ENCODE measurements around the gene PRR33. TPM values are rescaled to one million over a fixed set of nuclear protein-coding genes. Genes with fewer than 3 reads are reported as not detected.

Gene PRR33
- total and polyA plus RNA-seq, 9 of the 15 experiments (the other 6 are each of a cell fraction or from before 2014, with no cell fraction given), result not detected

- DNase-seq (ENCODE audit: extremely low read depth in 1 of 4, low spot score in 3 of 4) (no peak), FAIRE-seq (no peak), ATAC-seq (no peak)
- CTCF ChIA-PET (ENCODE audit: low intra/inter-chr PET ratio), result no interaction called here
- Histone ChIP-seq H3K36me3 (ENCODE audit: control insufficient read depth, insufficient read depth, low read length) (no peaks in the 10 kb centered on the region), H3K9me1 (ENCODE audit: control insufficient read depth, insufficient read depth, low read length) (no peaks in the 10 kb centered on the region), H3K27ac (ENCODE audit: extremely low read depth, low read depth, low read length) (no peak overlapping the region), H3K4me3 (no peak overlapping the region), H3K4me1 (replicated peaks in 1 of 2; ENCODE audit: control insufficient read depth in 2 of 2, insufficient read depth in 2 of 2, low read length in 2 of 2) (peaks cover 9 to 55% of the 10 kb centered on the region in 2 experiments; a peak in 4 of 5 replicates), H4K20me1 (replicated peaks; ENCODE audit: control insufficient read depth, insufficient read depth, low read length) (no peaks in the 10 kb centered on the region; the same call in 1 of the 2 replicates), H3K27me3 (ENCODE audit: control insufficient read depth in 2 of 2, insufficient read depth in 2 of 2, low read length in 2 of 2) (peaks cover 8 to 60% of the 10 kb centered on the region in 2 experiments; a peak in 3 of 5 replicates), H3K9me3 (replicated peaks; ENCODE audit: control insufficient read depth, insufficient read depth, low read depth, low read length) (no peaks in the 10 kb centered on the region), H2AFZ (ENCODE audit: low read depth, low read length) (no peak overlapping the region), H3K4me2 (ENCODE audit: insufficient read depth, low read length) (no peak overlapping the region), H3K79me2 (ENCODE audit: control insufficient read depth, insufficient read depth, low read length) (no peaks in the 10 kb centered on the region), H3K9ac (ENCODE audit: insufficient read depth in 1 of 2, low read depth in 2 of 2, low read length in 2 of 2) (no peak overlapping the region)
- intact Hi-C loops (cut with micrococcal nuclease) (no loop called here), in situ Hi-C loops (cut with MboI) (no loop called here)
- WGBS (ENCODE audit: insufficient coverage, low coverage, missing lambda C conversion rate), result 12% methylated on average over 9 of the region's 9 CpGs
- TF ChIP-seq MBD2 (IDR thresholded peaks at IDR 0.05; ENCODE audit: borderline replicate concordance, low read depth) (no peak), ZFP36 (IDR thresholded peaks at IDR 0.05; ENCODE audit: low read depth, low read length, partially characterized antibody) (peak; percentile 95)
- POLR2A ChIA-PET, result interaction anchor here (1.2 kb wide), 1 partner anchor 153 kb away, joined by 3 read pairs; no protein-coding TSS in a partner anchor
- no TSS peak for BruUV-seq (replicated peaks)
Observed at GRCh38 chr11:1846453-1846932, 45.2 kb downstream of the PRR33 start.

- peaks cover 6 to 62% of the 10 kb centered on the region in 2 experiments; a peak in 3 of 5 replicates for H3K27me3 ChIP-seq (ENCODE audit: control insufficient read depth in 2 of 2, insufficient read depth in 2 of 2, low read length in 2 of 2)
- H3K27ac ChIP-seq (ENCODE audit: extremely low read depth, low read depth, low read length), result no peak overlapping the region
- no peak for ATAC-seq
- H3K79me2 ChIP-seq (ENCODE audit: control insufficient read depth, insufficient read depth, low read length), result no peaks in the 10 kb centered on the region
- 23% methylated on average over 19 of the region's 21 CpGs for WGBS (ENCODE audit: insufficient coverage, low coverage, missing lambda C conversion rate)
- H3K4me1 ChIP-seq (replicated peaks in 1 of 2; ENCODE audit: control insufficient read depth in 2 of 2, insufficient read depth in 2 of 2, low read length in 2 of 2), result peaks cover 9 to 57% of the 10 kb centered on the region in 2 experiments; a peak in 4 of 5 replicates
- no peaks in the 10 kb centered on the region for H3K9me3 ChIP-seq (replicated peaks; ENCODE audit: control insufficient read depth, insufficient read depth, low read depth, low read length)
- intact Hi-C loops (cut with micrococcal nuclease), result no loop called here
- H3K4me2 ChIP-seq (ENCODE audit: insufficient read depth, low read length), result no peak overlapping the region
- H3K4me3 ChIP-seq, result no peak overlapping the region
- BruUV-seq (replicated peaks), result no TSS peak
- no peaks in the 10 kb centered on the region; the same call in 1 of the 2 replicates for H4K20me1 ChIP-seq (replicated peaks; ENCODE audit: control insufficient read depth, insufficient read depth, low read length)
- TF ChIP-seq LARP7 (IDR thresholded peaks at IDR 0.05) (no peak), ZNF431 (CRISPR knock-in tag; IDR thresholded peaks at IDR 0.05) (no peak), PHB (CRISPR knock-in tag; IDR thresholded peaks at IDR 0.05) (no peak), THAP7 (CRISPR knock-in tag; IDR thresholded peaks at IDR 0.05) (no peak)
- TF ChIP-seq, protein P1, sequence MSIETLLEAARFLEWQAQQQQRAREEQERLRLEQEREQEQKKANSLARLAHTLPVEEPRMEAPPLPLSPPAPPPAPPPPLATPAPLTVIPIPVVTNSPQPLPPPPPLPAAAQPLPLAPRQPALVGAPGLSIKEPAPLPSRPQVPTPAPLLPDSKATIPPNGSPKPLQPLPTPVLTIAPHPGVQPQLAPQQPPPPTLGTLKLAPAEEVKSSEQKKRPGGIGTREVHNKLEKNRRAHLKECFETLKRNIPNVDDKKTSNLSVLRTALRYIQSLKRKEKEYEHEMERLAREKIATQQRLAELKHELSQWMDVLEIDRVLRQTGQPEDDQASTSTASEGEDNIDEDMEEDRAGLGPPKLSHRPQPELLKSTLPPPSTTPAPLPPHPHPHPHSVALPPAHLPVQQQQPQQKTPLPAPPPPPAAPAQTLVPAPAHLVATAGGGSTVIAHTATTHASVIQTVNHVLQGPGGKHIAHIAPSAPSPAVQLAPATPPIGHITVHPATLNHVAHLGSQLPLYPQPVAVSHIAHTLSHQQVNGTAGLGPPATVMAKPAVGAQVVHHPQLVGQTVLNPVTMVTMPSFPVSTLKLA (conservative IDR thresholded peaks at IDR 0.05), result no peak
- no peak for DNase-seq (ENCODE audit: extremely low read depth in 1 of 4, low spot score in 3 of 4)
- in situ Hi-C loops (cut with MboI), result no loop called here
- no peak overlapping the region for H2AFZ ChIP-seq (ENCODE audit: low read depth, low read length)
- no peak for FAIRE-seq
- H3K36me3 ChIP-seq (ENCODE audit: control insufficient read depth, insufficient read depth, low read length), result no peaks in the 10 kb centered on the region
- H3K9me1 ChIP-seq (ENCODE audit: control insufficient read depth, insufficient read depth, low read length), result no peaks in the 10 kb centered on the region
- ChIA-PET POLR2A (interaction anchor here (0.6 kb wide), 1 partner anchor 141 kb away, joined by 3 read pairs; no protein-coding TSS in a partner anchor), CTCF (ENCODE audit: low intra/inter-chr PET ratio) (no interaction called here)
- no peak overlapping the region; a peak in 1 of 4 replicates for H3K9ac ChIP-seq (ENCODE audit: insufficient read depth in 1 of 2, low read depth in 2 of 2, low read length in 2 of 2)
Observed at GRCh38 chr11:1845561-1846452, 45.9 kb downstream of the PRR33 start.

Measured in K562 (cell line).